SHP77 treated with DMSO at 0.1 percent for 48 hours (cell line): Measurements from ENCODE around the gene POU2F1.

ENCODE experiments used
- DNase-seq: peaks from one replicate; lab custom pipeline; 2025; lab: John Stamatoyannopoulos, UW

POU2F1 gene

DNA sequence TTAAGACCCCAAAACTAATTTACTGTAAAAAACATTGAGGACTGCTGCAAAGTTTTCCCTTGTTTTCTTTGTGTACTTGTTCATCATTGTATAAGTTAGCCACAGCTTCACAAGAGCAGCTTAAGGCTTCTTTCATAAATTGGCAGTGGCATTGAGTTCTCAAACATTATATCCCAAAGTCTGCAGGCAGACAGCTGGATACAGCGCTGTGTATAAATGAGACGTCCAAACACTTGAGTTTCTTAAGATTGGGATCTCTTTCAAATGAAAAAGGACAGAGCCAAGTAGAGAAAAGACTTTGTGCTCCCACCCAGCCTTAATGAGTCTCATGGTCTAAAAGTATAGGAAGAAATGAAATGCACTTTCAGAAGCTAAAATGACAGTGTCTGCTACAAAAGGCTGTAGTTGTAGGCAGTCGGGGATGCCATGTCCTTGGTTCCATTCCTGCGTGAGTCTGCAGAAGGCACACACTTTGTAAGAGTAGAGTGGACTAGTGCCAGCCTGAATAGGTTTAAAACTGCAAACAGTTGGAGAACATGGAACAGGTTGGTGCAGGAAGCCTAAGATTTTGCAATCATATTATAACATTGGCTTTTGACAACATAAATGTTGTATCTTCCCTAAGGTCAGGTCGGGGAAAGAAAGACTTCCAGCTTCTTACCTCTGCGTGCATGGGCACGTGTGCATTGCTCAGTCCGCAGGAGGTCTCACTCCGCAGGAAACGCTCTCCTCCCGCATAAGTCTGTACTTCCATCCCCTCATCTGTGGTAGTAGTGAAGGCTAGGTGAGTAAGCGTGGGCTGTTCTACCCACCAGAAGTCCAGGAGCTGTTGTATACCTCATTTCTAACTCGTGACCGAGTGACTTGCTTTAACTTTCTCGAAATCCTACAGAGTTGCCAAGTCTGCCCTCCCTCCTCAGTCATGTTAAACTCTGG is 203.3 kb downstream of the POU2F1 start:
- DNase-seq: no peak

DNA sequence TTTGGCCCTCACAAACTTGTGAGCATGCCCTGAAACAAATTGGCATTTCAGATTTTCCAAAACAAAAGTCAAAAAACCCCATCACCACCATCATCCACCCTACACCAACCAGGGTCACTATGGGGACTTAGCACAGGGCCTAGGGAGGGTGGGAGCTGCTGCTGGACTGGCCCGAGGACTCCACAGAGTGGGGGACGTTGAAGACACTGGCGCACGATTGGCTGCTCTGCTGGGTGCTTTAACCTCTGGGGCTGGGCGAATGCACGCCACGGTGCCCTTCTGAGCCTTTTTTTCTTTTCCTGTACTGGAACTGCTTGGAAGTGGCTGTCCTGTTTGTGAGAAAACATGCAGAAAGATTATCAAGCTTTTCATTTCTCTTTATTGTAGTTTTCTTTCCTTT is 204.8 kb downstream of the POU2F1 start:
- DNase-seq: no peak

- DNase-seq: no peak
These were observed 206.0 kb downstream of the POU2F1 start for GRCh38 chr1:167426716-167427115.

DNA sequence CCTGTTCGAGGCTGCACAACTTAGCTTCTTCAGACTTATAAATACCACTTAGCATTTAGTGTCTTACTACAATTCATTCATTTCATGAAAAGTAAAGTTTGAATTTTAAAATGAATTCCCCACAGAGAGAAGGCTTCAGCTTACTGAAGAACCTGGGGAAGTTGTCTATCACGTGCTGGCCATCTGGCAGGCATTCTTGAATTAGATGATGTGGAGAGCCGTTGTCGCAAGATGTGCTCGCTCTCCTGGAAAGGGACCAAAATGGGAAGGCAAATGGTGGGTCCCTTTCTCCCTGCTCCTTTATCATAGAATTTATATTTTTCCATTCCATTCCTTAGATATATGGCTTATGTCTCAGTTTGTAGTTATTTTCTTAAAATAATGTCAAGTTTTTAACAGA is 207.2 kb downstream of the POU2F1 start:
- DNase-seq: no peak

DNA sequence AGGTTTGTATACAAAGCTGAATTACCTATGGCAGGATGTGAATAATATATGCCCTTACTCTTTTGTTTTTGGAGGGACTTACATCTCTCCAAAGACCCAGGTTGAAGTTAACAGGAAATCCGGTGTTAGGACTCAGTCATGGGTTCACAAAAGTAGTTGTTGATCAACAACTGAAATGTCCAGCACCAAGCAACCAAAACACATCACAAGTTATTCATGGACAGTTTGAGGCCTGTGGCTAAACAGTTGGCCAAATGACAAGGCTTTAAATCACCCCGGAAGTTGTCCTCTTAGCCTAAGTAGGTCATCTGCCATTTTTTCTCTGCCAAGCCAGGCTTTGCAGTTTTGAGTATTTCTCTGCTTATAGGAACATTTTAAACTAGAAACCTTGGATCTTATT is 207.7 kb downstream of the POU2F1 start:
- no peak for DNase-seq

DNA sequence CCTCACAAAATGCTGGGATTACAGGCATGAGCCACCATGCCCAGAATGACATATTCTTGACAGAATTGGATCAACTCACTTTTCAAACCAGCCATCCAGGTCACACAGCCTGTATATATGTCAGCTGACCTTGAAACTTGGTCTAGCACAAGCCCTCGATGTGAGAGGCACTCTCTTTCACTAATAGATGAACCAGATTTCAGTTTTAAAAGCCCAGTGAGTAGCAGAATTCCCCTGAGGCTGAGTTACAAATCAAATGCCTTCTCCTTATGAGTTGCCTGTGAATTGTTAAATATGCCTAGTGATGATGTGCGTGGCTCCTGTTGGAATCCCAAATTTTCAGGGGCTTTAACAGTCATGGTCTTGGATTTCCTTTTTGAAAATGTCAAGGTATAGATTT is 208.9 kb downstream of the POU2F1 start:
- DNase-seq: no peak

DNA sequence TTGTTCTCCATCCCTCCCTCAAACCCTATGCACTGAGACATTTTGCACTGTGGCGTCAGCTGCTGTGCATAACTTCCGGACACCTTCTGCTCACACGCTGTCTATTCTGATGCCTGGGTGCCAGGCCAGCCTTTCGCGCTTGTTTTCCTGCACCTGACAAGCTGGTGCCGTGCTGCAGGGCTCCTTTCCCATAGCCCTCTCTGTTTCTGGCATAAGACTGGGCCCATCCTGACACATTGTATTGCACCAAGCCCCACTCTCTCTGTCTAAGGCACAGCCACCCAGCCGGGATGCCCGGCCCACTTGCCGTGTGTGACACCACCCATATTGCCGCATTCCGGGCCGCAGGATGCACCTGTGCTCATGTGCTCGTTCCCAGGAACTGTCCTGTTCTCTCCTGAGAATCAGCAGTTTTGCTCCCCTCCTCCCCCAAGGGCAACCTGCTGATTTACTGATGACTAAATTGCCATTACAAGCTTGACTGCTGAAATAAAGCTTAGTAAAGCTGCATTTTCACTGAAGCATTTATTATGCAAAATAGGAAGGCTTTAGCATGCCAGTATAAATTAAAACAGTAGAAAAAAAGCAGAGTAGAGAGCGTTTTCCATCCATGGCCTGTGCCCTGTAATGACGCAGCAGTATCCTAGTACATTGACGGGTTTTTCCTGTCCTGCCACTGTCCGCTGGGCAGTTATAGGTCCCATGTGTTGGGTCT is 209.6 kb downstream of the POU2F1 start:
- DNase-seq: no peak

DNA sequence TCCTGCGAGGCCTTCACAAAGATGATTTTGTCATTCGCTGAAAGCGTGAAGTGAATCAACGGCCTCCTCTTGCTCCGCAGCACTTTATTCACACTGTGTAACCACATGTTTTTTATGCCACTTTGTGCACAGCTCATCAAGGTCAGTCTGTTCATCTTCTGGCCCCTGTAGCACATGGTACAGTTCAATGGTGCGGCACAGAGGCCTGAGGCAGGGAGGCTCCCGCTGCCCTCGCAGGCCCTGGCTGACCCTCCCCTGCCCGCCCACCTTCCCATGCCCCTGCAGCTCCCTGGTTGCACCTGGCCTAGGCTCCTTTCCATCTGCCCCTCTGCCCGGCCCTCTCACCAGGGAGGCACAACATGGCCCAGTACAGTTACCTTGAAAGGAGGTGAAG is 210.2 kb downstream of the POU2F1 start:
- DNase-seq: no peak

DNA sequence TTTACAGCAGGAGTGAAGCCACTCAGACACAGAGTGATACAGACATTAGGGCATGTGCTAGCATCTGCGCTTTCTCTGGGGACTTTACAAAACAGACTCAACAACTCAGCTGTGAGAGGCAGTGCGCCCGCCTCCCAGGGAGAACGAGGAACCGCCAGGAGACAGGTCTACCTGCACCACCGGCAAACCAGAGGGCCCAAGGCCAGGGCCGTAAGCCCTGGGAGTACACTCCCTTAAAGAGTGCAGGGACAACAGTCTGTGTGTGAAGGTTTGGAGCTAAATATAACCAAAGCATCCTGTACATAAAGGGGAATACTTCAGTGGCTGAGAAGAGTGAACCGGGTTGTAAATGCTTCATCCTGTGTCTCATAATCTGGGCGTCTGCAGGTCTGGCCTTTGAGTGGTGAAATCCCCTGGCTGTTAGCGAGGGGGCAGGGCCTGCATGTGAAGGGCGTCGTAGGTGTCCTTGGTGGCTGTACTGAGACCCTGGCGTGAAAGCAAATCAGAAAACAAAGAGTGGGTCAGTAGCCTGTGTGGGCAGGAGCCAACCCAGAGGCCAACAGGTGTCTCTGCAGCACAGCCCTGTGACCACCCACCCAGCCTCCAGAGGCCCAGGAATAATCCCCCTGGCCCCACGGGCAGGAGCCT is 210.7 kb downstream of the POU2F1 start:
- no peak for DNase-seq

- DNase-seq: no peak
These were observed 211.4 kb downstream of the POU2F1 start for GRCh38 chr1:167431909-167432650.

DNA sequence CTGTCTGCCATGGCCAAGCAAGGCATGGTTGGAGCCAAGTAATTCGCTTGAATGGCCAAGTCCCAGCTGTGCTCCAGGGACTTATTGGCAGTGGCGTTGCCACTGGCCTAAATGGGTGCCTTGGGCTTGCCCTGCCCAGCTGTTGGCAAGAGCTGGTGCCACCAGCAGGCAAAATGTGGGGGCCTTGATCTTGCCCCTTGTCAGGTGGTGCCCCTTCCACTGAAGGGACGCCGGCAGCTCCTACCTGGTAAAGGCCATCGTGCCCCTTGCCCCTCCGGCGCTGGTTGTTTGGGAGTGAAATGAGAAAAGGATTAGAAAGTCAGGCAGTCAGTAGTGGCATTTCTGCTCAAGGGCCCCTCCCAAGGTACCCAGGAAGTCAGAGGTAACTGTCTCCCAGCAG is 212.1 kb downstream of the POU2F1 start:
- DNase-seq: no peak

GRCh38 chr1:167433884-167434283 is 213.2 kb downstream of the POU2F1 start:
- no peak for DNase-seq

GRCh38 chr1:167434306-167434705 is 213.6 kb downstream of the POU2F1 start:
- no peak for DNase-seq

DNA sequence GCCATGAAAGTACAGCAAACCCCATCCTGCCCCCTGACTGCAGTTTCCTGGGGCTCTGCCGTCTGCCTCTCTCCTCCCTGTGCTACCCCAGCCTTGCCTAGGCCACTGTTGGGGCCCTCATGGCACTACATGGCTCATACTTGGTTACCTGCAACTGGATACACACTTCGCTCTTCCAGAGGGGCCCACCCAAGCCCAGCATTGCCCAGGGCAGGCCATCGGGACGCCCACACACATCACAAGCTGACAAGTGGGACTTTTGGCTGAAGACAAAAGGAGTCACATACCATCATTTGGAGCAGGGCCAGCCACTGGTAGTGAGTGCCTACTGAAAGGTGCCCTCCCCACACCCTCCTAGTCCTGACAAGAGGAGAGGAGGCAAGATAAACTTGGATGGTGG is 214.8 kb downstream of the POU2F1 start:
- no peak for DNase-seq

GRCh38 chr1:167438171-167439138 is 217.8 kb downstream of the POU2F1 start:
- DNase-seq: no peak

- no peak for DNase-seq
These were observed 218.8 kb downstream of the POU2F1 start for GRCh38 chr1:167439301-167439988.

DNA sequence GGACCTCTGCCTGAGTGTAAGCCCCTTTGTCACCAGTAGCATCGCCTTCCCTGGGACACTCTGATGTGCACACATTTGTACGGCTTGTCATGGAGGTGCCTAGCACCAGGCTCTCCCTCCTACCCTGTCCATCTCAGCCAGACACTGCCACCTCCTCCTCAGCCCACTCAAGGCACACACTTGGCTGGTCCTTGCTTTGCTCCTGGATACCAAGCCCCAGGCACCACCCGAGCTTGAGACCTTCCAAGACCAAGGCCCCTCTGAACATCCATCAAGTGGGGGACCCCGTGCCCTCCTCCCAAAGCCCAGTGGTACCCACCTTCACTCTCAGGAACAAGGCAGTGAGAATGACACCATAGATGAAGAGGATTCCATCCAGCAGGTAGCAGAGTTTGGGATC is 219.7 kb downstream of the POU2F1 start:
- DNase-seq: no peak

- no peak for DNase-seq
These were observed 220.1 kb downstream of the POU2F1 start for GRCh38 chr1:167440776-167441175.

DNA sequence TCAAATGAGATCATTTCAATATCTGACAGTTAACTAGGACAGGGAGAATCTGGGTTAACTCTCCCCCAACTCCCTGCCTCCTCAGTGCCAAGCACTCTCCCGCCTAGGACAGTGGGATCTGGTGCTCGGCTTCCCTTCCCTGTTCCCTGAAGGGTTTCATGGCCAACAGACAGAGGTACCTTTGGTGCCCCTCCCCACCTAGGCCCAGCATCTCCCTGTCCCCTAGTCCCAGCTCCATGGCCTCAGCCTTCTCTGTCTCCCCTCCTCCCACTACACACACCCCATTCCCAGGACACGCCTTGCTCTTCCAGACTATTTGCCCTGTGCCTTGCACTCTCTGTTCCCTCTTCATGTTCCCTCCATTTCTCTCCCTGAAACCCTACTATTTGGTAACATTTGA is 220.5 kb downstream of the POU2F1 start:
- no peak for DNase-seq

- peak; percentile 34 for DNase-seq
These were observed 221.6 kb downstream of the POU2F1 start for GRCh38 chr1:167442142-167442848.
